Left colon (tissue), 2 donors: ENCODE measurements around the gene PRTFDC1. TPM values are rescaled to one million over a fixed set of nuclear protein-coding genes. Genes with fewer than 3 reads are reported as not detected.
A peak's percentile ranks its signal among the peaks of the same experiment; 100 is the strongest.

Source experiments
- ATAC-seq: fragments of 200-7000 bp; cut with Tn5 transposase; one replicate; pipeline ENCODE4 v1.9.1; 2020; ENCODE audit warnings: mild to moderate bottlenecking, moderate library complexity
- DNase-seq, 2 donors: peaks; one replicate each; pipeline ENCODE4 v3.0.0-alpha.2; 2020
- intact Hi-C, 2 donors: fragments of 100-400 bp; cut with DNase I in 1 of 2; cut with micrococcal nuclease in 1 of 2; formaldehyde crosslinking; loops; one replicate each; pipeline versions ENCODE4 v1.11.2 to v1.14.0; 2022; cut with DNase I, micrococcal nuclease
- long read RNA-seq: library from polyadenylated mRNA; unstranded; transcript quantifications from one replicate; pipeline ENCODE4 v2.0.0, GENCODE V29; 2021
- total RNA-seq, 2 donors: library from RNA; stranded (reverse); fragmentation: NEBNext Ultra II Directional; extraction: Animal tissue kit (Norgen Biotek cat#: 25700); gene quantifications; one replicate each; pipeline ENCODE4 v1.2.1, GENCODE V29; 2021
- donor health status: DM: no; HTN: no; CAD: no.
- donor health status: DM: yes; HTN: yes; CAD: no.

Gene PRTFDC1, protein sequence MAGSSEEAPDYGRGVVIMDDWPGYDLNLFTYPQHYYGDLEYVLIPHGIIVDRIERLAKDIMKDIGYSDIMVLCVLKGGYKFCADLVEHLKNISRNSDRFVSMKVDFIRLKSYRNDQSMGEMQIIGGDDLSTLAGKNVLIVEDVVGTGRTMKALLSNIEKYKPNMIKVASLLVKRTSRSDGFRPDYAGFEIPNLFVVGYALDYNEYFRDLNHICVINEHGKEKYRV
- total RNA-seq: 1 to 10 TPM; 6.2 to 6.6 TPM
- long read RNA-seq, partial matches to known transcripts: 0 of 5 reads
- long read RNA-seq, other reads (novel, unspliced or antisense): 1 of 5 reads

DNA sequence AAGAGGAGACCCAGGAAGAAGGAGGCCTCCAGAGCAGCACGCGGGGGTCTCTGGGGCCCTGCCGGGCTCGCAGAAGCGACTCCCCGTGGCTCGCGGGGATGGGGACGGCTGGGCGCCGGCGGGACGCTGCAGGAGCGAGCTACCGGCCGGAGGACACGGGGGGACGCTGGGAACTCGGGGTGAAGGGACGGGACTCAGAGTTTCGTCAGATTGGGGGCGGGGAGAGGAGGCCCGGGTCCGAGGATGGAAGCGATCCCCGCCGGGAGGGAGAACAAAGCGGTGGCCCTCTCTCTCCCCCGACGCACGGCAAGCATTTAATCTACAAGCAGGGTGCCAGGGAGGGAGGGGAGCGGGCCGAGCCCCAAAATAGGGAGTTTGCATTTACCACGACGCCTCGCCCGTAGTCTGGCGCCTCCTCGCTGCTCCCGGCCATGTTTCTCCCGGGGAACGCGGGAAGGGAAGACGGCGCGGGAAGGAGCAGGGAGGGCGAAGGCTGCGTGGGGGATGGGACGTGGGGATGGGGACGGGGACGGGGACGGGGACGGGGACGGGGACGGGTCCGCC is at the start of gene PRTFDC1:
TSS of gene PRTFDC1 (minus strand) at position 464 of the 564 bp plus-strand sequence. CDS start at position 433, 31 bp downstream.
- ATAC-seq (peak; percentile 77), DNase-seq (peak; percentile 46 to 69)
- intact Hi-C loops: loop anchor here in 1 of 2 donors (10.0 kb wide), 1 partner anchor 227 kb away; the partner anchor contains the start of gene ARHGAP21

DNA sequence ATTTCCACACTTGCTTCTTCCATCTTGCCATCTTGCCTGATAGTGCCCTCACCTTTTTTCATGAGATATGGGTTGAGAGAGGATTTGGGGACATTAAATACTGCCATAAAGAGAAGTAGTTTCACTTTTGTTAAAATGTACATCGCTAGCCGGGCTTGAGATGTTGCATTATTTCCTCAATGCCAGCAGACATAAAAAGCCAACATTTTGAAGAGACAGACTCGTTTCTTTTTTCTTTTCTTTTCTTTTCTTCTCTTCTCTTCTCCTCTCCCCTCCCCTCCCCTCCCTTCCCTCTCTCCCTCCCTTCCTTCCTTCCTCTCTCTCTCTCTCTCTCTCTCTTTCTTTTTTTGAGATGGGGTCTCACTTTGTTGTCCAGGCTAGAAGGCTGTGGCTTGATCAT is 45.6 kb upstream of the PRTFDC1 start:
- no peak for ATAC-seq
- intact Hi-C loops: no loop called here
- no peak for DNase-seq

DNA sequence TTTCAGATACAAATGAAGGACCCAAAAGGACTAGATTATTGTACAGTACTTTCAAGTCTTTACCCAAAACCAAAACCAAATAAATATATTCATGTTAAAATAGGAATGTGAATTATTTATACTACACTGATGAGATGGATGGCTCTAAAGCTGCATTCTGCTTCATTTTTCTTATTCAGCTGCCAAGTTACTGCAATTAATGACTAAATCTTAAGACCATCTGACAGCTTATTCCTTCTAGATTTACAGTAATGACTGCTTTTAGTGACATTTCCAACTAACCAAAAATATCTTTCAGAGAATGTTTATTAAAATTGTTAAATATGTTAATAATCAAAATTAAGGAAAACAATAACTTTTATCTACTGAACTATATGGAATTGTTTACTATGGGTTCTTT is 42.7 kb upstream of the PRTFDC1 start:
- intact Hi-C loops: no loop called here
- DNase-seq: no peak
- no peak for ATAC-seq

DNA sequence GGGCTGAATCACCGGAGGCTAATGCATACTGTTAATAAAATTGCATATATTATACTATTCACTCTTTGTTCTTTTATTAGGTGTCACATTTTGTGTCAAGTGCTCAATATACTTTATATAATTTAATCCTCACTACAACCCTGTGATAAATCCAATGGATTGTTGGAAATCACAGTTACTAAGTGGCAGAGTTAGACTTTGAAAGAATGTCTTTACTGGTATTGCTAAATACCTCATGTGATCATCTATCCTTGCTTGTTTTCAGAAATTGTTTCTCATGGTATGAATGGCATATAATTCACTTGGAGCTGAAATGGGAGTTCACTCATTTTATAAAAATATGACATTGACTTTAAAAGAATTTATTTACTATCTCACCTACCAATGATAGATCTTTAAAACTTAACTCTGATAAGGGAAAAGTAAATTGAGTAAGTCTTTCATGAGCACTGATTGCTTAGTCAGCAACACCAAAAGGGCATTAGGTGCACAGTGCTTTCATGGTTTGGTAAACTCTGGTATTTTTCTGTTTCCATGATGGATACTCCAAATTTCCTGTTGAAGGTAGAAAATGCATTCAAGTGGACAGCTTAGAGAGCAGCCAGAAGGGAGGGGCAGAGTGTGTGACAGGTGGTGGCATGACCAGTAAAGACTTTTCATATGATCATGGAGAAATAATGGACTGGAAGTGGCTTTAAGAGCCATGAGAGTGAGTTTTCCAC is 41.0 kb upstream of the PRTFDC1 start:
- DNase-seq (no peak), ATAC-seq (no peak)
- intact Hi-C loops: no loop called here

DNA sequence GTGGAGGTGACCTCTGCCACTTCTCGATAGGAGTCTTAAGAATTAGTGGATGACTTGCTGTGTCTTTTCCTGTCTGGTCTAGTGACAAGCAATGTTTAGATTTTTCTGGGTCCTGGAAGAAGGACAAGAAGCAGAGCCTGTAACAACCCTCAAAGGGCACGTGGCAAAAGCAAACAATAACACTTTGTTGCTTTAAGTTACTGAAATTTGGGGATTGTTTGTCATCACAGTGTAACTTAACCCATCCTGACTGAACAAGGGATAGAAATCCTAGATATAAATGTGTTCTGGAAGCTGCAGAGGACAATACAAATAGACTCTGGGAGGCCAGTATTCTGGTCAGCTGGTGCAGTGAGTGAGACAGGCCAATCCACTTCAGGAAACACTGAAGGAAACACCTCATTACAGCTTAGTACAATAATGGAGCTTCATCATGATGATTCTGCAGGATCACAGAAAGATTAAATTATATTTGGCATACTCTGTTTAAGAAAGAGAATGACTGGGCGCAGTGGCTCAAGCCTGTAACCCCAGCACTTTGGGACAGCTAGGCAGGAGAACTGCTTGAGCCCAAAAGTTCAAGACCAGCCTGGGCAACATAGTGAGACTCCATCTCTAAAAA is 40.2 kb upstream of the PRTFDC1 start:
- ATAC-seq: no peak
- intact Hi-C loops: no loop called here
- no peak for DNase-seq

DNA sequence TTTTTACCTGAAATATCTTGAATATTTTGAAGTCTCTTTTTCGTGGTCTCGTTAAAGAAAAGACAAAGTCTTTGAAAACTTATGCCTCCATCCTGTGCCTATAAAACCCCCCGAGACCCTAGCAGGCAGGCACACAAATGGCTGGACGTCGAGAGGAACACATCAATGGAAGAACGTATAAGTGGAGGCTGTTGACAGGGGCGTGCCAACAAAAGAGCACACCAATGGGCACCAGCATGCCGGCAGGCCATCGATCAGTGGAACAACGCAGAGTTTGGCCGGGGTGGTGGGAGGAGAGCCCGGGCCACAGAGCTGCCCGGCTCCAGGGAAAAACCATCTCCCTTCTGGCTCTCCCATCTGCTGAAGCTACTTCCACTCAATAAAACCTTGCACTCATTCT is 38.9 kb upstream of the PRTFDC1 start:
- DNase-seq (no peak), ATAC-seq (no peak)
- intact Hi-C loops: no loop called here

DNA sequence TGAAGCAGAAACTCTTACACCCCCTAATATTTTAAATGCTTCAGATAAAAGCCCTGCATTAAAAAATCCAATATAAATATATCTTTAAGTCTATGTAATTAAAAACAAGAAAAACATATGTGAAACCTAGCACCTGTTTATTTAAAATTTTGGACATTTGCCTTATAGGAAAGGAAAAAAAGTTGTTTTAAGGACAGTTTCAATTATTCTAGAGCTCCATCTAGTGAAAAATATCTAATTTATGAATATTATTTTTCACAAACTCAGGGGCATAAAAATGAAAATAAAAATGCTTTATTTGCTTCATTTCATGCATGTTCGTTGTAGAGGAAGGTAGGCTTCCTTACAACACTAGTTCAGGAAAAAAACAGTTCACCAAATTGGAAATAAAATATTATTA is 37.5 kb upstream of the PRTFDC1 start:
- intact Hi-C loops: no loop called here
- ATAC-seq: no peak
- DNase-seq: no peak

DNA sequence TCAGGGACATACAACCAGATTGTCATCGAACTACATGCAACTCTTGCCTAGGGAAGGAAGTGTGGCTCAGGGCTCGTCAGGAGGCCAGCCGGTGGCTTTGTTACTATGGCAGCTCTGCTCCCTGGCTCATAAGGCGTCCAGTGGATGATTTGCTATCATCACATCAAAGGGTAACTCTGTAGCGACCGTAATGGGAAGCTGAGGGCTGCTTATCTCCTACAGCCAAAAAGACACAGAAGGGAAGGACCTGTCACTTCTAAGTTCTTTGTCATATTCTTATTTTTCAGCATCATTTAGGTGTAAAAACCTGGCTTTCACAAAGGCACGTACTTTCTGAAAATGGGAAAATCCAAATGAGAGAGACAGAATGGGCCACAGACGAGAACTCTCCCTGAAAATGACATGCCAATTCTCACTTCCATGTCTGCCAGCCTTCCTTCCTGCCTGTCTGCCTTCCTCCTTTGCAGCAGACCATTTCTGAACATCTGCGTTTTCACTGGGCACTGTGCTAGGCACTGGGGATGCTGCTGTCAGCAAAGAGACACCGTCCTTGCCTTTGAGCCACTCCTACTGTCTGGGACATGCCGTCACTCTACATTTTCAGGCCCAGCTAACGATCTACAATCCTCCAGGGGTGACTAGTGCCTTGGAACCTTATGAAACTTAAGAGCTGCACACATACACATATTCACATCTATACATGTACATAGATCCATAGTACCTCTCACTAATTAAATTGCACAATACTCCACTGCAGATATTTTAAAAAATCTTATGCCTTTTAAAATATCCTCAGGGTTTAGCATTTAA is 36.6 kb upstream of the PRTFDC1 start:
- DNase-seq: no peak

DNA sequence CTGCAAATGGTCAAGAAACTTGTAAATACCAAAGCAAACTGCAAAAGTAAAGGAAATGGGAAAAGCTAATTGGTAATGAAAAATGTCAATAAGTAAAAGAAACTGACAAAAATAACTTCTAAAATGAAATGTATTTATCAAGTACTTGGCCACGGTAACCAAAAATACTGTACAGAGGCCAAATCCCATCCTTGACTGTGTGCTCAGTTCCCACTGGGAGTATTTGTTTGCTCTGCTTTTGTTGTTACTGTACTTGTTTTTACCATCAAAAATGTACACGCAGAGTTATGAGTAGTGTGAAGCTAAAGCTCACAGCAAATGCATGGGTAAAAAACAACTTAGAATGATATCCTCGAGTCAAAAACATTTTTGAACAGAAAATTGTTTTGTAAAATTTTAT is 32.5 kb upstream of the PRTFDC1 start:
- ATAC-seq: no peak
- DNase-seq: no peak
- intact Hi-C loops: no loop called here

More for the DNA sequence above, 36.6 kb upstream of the PRTFDC1 start:
- intact Hi-C loops: no loop called here
- no peak for ATAC-seq

DNA sequence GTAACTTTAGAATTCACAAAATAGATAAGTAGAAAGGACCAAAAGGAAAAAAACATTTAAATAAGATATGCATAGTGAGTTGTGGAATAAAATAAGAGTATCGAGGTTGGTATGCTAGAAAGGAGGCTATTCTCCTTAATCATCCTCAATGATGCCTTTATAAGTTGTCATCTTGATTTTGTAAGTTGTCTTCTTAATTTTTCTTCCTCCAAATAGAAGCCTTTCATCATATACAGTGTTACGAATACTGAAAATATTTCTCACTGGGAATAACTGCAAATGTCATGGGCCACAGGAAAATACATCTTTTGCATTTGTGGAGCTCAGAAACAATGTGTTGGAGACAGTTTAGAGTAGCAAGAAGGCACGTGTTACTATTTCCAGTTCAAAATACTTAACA is 31.5 kb upstream of the PRTFDC1 start:
- ATAC-seq (no peak), DNase-seq (no peak)
- intact Hi-C loops: no loop called here

DNA sequence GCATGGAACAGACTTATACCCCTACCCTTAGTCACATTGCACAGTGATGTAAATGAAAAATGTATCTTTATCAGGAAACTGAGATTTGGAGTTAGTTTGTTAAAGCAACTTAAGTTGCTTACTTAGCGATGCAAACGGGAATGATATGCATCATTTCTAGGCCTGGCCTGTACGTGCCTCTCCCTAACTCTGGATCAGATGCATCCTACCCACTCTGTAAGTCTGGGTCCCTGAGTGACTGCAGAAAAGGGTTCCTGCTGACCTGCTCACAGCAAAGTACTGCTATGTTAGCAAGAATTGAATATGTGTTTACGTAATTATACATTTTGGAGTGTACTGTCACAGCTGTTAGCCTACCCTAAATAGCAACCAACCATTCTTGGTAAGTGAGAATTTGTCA is 30.7 kb upstream of the PRTFDC1 start:
- intact Hi-C loops: no loop called here
- ATAC-seq: no peak

DNA sequence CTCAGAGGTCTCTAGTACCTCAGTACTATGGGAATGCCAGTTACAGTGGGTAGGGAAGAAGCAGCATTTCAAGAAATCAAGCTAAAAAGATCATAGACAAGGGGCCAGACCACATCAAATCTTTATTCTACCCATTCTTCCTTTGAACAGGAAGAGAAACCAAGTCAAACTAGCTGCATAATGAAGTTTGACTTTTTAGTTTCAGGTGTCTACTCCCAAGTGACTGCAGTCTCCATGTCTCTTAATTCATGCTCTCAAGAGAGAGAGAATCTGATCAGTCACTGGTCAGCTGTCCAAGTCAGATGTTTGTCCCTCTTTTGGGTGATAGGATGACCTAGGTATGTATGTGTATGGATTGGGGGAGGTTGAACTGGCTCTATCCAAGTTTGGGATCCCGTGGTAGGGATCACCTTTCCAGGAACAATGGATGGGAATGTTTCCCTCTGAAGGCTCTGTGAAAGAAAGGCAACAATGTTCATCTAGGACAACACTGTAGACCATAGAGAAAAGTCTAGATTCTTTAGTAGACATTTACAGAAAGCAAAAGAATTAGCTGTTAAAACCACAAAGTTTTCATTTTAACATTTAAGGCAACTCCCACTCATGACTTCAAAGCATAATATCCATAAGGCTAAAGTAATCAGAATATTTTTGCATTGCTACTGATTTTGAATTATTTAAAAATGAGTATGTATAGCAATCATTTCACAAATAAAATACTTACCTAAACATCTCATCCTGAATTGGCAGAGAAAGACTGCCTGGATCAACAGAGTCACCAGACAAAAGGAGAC is 30.1 kb upstream of the PRTFDC1 start:
- intact Hi-C loops: no loop called here
- ATAC-seq: no peak
- no peak for DNase-seq

More for the DNA sequence above, 30.7 kb upstream of the PRTFDC1 start:
- DNase-seq: no peak

DNA sequence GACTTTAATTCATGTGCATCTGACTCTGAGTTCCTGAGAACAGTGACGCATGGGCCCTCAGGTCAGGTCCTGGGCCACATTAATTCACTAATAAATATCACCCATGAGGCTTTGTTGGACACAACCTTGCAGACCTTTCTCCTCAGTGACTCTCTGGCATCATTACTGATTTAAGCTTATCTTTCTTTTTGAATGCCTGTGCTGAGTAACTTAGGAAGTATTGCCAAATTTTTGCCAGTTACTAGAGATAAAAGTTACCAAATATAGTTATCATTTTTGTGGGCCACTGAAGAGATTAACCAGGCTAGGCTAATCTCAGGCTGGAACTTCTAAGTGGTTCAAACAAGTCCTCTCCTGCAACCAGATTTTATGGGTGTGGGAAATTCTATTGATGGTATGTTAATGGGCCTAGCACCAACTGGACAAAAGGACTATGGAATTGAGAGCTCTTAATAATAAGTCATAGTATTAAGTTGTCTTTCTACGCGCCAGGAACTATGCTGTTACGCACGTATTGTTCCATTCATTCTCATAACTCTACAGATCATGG is 28.8 kb upstream of the PRTFDC1 start:
- intact Hi-C loops: no loop called here
- no peak for ATAC-seq
- no peak for DNase-seq

DNA sequence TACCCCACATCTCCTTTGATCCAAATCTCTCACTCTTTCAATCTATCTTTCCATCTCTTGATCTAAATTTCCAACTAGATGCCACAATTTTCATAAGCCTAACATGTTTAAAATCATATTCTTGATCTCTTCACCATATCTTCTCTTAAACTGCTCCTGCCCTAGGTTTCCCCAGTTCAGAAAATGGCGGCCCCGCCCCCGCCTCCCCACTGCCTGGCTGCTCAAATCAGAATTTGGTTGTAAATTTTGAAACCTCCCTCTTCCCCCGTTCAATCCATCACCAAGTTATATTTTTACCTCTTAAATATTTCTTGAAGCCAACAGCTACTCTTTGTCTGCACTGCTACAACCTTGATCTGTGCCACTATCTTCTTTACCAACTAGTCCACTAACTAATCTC is 27.3 kb upstream of the PRTFDC1 start:
- intact Hi-C loops: no loop called here
- ATAC-seq (no peak), DNase-seq (no peak)

DNA sequence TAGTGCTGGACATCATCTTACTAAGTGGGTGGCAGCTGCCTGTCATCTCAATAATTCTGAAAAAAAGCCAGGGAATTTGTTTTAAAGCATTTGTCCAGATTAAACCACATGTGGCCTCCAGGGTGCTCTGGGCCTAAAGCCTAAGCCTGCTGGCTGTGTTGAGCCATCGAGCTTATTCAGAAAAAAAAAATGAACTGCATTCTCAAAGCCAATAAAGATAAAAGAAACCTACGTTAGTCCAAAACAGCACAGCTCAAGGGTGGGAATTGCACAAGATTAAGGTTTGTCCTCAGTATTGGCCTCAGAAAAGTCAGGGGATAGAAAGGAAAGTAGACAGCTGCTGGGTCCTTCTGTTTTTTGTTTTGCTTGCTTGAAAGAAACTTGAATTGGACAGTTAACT is 22.6 kb upstream of the PRTFDC1 start:
- no peak for DNase-seq
- ATAC-seq: peak; percentile 19
- intact Hi-C loops: no loop called here

DNA sequence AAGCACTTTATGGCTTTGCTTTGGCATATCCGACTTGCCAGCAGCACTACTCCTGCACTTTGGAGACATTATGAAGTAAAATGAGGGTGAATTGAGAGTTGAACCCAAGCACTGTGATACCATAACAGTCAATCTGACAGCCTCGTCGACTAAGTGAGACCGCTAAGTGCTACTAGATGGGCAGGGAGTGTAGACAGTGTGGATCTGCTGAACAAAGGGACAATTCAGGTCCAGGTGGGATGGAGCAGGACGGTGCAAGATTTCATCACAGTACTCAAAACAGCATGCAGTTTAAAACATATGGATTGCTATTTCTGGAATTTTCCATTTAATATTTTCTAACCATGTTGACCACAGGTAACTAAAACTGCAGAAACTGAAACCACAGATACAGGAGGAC is 20.8 kb upstream of the PRTFDC1 start:
- ATAC-seq (no peak), DNase-seq (no peak)
- intact Hi-C loops: no loop called here

DNA sequence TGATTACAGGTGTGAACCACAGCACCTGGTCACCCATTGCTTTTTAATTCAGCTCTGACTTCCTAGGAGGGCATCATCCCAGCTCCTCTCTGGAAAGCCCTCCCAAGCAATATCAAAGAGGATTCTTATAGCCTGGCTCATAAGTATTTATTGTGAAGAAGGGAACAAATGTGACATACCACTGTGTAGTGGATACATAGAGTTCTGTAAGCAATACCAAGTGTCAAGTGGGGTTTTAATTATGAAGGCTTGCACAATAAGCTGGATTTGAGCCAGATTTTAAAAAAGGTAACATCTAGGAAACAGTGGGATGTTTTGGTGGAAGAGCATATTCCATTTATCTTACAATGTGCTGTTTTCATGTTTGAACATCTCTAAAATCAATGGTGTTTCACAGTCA is 19.0 kb upstream of the PRTFDC1 start:
- intact Hi-C loops: no loop called here
- DNase-seq (no peak), ATAC-seq (no peak)

DNA sequence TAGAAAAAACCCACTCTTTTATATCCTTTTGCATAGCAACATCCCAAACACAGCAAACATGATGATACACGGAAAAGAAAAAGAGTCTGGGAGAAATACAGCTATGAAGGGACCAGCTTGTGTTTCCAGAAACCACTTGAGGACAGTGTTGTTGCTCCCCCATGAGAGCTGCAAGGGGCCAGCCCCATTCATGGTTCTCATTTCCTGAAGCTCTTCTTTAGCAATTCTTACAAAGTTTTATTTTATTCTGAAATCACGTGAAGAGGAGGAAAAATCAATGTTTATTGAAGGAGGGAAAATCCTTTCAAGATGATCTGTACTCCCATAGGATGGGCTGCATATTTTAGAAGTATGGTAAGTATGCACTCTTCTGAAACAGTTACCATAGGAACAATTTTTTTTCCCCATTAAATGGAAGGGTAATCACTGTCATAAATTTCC is 17.5 kb upstream of the PRTFDC1 start:
- intact Hi-C loops: no loop called here
- DNase-seq (no peak), ATAC-seq (no peak)
